ENCODE data around the gene TEKT2.

DNA sequence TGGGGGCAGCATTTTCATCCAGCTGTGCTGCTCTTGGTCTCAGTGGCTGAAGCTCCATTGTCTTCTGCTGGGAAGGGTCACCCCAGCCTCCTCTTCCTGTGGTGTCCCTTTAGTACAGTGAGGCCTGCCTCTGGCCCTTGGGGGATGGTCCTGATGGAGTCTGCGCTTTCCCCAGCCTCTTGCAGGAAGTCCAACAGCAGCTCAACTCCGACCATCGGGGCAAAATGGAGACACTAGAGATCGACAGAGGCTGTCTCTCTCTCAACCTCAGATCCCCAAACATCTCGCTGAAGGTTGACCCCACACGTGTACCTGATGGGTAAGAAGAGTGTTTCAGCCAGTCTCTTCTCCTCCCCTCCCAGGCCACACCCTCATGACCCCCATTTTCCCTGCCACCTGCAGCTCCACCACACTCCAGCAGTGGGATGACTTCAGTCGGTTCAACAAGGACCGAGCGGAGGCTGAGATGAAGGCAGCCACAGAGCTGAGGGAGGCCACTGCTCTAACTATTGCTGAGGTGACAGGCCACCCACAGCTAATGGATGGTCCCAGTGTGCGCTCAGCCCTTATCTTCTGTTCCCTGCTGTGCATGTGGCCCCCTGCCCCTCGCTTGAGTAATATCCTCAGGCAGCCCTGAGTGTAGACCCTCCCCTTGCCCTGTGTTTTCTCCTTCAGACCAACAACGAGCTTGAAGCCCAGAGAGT is 2.8 kb downstream of the TEKT2 start:
- TF ChIP-seq, protein P1, sequence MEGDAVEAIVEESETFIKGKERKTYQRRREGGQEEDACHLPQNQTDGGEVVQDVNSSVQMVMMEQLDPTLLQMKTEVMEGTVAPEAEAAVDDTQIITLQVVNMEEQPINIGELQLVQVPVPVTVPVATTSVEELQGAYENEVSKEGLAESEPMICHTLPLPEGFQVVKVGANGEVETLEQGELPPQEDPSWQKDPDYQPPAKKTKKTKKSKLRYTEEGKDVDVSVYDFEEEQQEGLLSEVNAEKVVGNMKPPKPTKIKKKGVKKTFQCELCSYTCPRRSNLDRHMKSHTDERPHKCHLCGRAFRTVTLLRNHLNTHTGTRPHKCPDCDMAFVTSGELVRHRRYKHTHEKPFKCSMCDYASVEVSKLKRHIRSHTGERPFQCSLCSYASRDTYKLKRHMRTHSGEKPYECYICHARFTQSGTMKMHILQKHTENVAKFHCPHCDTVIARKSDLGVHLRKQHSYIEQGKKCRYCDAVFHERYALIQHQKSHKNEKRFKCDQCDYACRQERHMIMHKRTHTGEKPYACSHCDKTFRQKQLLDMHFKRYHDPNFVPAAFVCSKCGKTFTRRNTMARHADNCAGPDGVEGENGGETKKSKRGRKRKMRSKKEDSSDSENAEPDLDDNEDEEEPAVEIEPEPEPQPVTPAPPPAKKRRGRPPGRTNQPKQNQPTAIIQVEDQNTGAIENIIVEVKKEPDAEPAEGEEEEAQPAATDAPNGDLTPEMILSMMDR (IDR thresholded peaks at IDR 0.05; ENCODE audit: insufficient read depth, low read length, poor library complexity, severe bottlenecking): no peak
- TF ChIP-seq EZH2phosphoT487 (conservative IDR thresholded peaks at IDR 0.05; ENCODE audit: low read length): no peak

Measured in SU-DHL-6 (cell line).